ENCODE results near the gene MAPK6. TPM values are rescaled to one million over a fixed set of nuclear protein-coding genes. Genes with fewer than 3 reads are reported as not detected.
"Not testable (repeated sequence)": the region's sequence is repeated elsewhere in the genome, so short reads cannot be mapped to it uniquely, and the experiment has no call there.

Gene MAPK6
- total RNA-seq, 2 experiments from 2014 or later: 39.9 to 40.8 TPM

DNA sequence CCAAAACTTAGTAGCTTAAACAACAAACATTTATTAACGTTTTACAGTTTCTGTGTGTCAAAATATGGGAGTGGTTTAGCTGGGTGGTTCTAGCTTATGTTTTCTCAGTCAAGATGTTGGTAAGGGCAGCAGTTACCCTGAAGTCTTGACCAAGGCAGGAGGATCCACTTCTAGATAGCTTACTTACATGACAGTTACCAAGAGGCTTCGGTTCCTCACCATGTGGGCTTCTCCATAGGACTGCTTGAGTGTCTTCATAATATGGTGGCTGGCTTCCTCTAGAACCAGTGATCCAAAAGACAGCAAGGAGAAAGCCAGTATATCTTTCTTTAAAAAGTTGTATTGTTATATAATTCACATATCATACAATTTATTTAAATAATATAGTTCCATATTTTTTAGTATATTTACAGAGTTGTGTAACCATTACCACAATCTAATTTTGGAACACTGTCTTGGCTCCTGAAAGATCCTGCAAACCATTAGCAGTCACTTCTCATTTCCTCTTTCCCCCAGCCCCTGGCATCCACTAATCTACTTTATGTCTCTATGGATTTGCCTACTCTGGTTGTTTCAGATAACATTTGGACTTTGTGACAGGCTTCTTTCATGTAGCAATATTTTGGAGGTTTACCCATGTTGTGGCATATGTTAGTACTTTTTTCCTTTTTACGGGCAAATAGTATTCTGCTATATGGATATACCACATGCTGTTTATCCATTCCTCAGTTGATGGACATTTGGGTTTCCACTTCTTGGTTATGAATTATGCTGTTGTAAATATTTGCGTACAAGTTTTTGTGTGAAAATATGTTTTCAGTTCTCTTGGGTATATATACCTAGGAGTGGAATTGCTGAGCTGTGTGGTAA, 33.3 kb downstream of the MAPK6 start:
- no peak for DNase-seq
- Mint-ChIP-seq H3K27ac (no peak overlapping the region), H3K9me3 (no peaks in the 10 kb centered on the region), H3K4me3 (no peak overlapping the region), H3K36me3 (peaks cover 28% of the 10 kb centered on the region), H3K4me1 (ENCODE audit: low read depth) (no peaks in the 10 kb centered on the region), H3K27me3 (no peaks in the 10 kb centered on the region)
- intact Hi-C loops (cut with micrococcal nuclease): no loop called here
- CTCF ChIA-PET: no interaction called here
- POLR2A ChIA-PET: no interaction called here

GRCh38 chr15:52054381-52054780, 35.4 kb downstream of the MAPK6 start:
- intact Hi-C loops (cut with micrococcal nuclease): no loop called here
- Mint-ChIP-seq H3K4me3 (no peak overlapping the region), H3K27ac (no peak overlapping the region), H3K4me1 (ENCODE audit: low read depth) (no peaks in the 10 kb centered on the region), H3K27me3 (no peaks in the 10 kb centered on the region), H3K9me3 (no peaks in the 10 kb centered on the region), H3K36me3 (peaks cover 25% of the 10 kb centered on the region)
- POLR2A ChIA-PET: no interaction called here
- no peak for DNase-seq
- CTCF ChIA-PET: no interaction called here

GRCh38 chr15:52054858-52055257, 35.8 kb downstream of the MAPK6 start:
- H3K27ac Mint-ChIP-seq; POLR2A ChIA-PET; DNase-seq; CTCF ChIA-PET; H3K4me1 Mint-ChIP-seq (ENCODE audit: low read depth); H3K9me3 Mint-ChIP-seq; intact Hi-C loops (cut with micrococcal nuclease); H3K27me3 Mint-ChIP-seq; H3K4me3 Mint-ChIP-seq: not testable (repeated sequence)
- peaks cover 29% of the 10 kb centered on the region for H3K36me3 Mint-ChIP-seq

- DNase-seq: no peak
- H3K27ac Mint-ChIP-seq: no peak overlapping the region
- H3K4me3 Mint-ChIP-seq: no peak overlapping the region
- ChIA-PET CTCF (no interaction called here), POLR2A (no interaction called here)
- intact Hi-C loops (cut with micrococcal nuclease): no loop called here
- H3K36me3 Mint-ChIP-seq: peaks cover 27% of the 10 kb centered on the region
- H3K4me1 Mint-ChIP-seq (ENCODE audit: low read depth): no peaks in the 10 kb centered on the region
- H3K27me3 Mint-ChIP-seq: no peaks in the 10 kb centered on the region
- no peaks in the 10 kb centered on the region for H3K9me3 Mint-ChIP-seq
These were observed 37.0 kb downstream of the MAPK6 start for GRCh38 chr15:52056001-52056400.

GRCh38 chr15:52056496-52056895, 37.5 kb downstream of the MAPK6 start:
- no peaks in the 10 kb centered on the region for H3K4me1 Mint-ChIP-seq (ENCODE audit: low read depth)
- intact Hi-C loops (cut with micrococcal nuclease): no loop called here
- ChIA-PET POLR2A (no interaction called here), CTCF (no interaction called here)
- no peaks in the 10 kb centered on the region for H3K27me3 Mint-ChIP-seq
- peaks cover 28% of the 10 kb centered on the region for H3K36me3 Mint-ChIP-seq
- H3K4me3 Mint-ChIP-seq: no peak overlapping the region
- no peak overlapping the region for H3K27ac Mint-ChIP-seq
- no peaks in the 10 kb centered on the region for H3K9me3 Mint-ChIP-seq
- DNase-seq: no peak

- Mint-ChIP-seq H3K4me1 (ENCODE audit: low read depth) (no peaks in the 10 kb centered on the region), H3K27me3 (no peaks in the 10 kb centered on the region), H3K27ac (no peak overlapping the region), H3K4me3 (no peak overlapping the region), H3K9me3 (no peaks in the 10 kb centered on the region), H3K36me3 (peaks cover 23% of the 10 kb centered on the region)
- intact Hi-C loops (cut with micrococcal nuclease): no loop called here
- CTCF ChIA-PET: interaction anchor here (0.5 to 1.4 kb wide), 4 partner anchors 10 to 77 kb away, joined by 3 read pairs; no protein-coding TSS in a partner anchor
- DNase-seq: no peak
- POLR2A ChIA-PET: no interaction called here
These were observed 39.0 kb downstream of the MAPK6 start for GRCh38 chr15:52057996-52058395.

DNA sequence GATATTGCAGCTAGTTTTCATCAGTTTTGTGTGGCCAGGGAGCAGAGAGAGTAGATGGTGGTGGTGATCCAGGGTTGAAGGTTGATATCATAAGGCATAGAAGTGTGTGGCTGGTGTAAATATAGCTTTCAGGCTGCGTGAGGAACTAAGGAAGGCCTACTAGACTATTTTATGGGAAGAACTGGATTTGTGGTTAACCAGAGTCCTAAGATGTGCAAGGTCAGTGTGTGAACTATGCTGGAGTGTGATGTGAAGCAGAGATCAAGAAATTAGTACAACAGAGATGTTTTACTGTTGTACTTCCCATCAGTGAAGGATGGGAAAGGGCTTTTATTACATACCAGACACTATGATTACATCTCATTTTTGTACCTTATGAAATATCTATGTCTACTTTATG, 41.5 kb downstream of the MAPK6 start:
- no peaks in the 10 kb centered on the region for H3K27me3 Mint-ChIP-seq
- H3K27ac Mint-ChIP-seq: no peak overlapping the region
- CTCF ChIA-PET: interaction anchor here (1.4 kb wide), 1 partner anchor 18 kb away, joined by 3 read pairs; no protein-coding TSS in a partner anchor
- DNase-seq: no peak
- H3K36me3 Mint-ChIP-seq: peaks cover 34% of the 10 kb centered on the region
- H3K4me1 Mint-ChIP-seq (ENCODE audit: low read depth): no peaks in the 10 kb centered on the region
- intact Hi-C loops (cut with micrococcal nuclease): no loop called here
- H3K4me3 Mint-ChIP-seq: no peak overlapping the region
- POLR2A ChIA-PET: no interaction called here
- H3K9me3 Mint-ChIP-seq: no peaks in the 10 kb centered on the region

DNA sequence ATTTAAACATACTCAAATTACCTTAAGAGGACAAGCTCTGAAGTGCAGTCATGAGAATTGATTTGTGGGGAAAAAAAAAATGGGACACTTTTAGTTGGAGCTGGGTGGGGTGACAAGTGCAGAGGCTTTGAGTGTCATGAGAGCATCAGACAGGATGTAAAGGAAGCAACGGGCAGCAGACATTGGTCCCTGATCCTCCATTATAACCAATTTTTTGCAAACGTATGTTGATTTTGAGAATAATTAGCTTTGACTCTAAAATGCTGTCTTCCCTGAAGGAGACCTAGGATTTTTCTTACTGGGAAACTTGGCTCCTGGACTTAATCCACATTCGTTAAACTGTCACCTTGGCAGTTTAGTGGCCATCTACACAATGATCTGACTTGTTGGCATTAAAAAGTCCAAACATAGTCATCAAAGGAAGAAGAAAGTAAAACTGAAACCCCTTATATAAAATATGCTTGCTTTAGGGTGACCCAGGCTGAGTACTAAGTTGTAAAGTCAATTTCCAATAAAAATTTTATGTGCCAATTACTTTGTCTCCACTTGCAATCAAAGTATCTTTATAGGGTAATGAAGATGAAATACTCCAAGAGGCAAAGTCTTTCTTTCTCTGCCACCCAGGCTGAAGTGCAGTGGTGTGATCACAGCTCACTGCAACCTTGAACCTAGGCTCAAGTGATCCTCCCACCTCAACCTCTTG, 48.0 kb downstream of the MAPK6 start:
- H3K9me3 Mint-ChIP-seq: no peaks in the 10 kb centered on the region
- no peaks in the 10 kb centered on the region for H3K27me3 Mint-ChIP-seq
- CTCF ChIA-PET: interaction anchor here (1.2 to 7.9 kb wide), 2 partner anchors 13 to 72 kb away, joined by 3 to 77 read pairs; no protein-coding TSS in a partner anchor
- no peak overlapping the region for H3K27ac Mint-ChIP-seq
- POLR2A ChIA-PET: no interaction called here
- intact Hi-C loops (cut with micrococcal nuclease): no loop called here
- H3K4me1 Mint-ChIP-seq (ENCODE audit: low read depth): peaks cover 13% of the 10 kb centered on the region
- H3K4me3 Mint-ChIP-seq: no peak overlapping the region
- DNase-seq: no peak
- peaks cover 16% of the 10 kb centered on the region for H3K36me3 Mint-ChIP-seq

DNA sequence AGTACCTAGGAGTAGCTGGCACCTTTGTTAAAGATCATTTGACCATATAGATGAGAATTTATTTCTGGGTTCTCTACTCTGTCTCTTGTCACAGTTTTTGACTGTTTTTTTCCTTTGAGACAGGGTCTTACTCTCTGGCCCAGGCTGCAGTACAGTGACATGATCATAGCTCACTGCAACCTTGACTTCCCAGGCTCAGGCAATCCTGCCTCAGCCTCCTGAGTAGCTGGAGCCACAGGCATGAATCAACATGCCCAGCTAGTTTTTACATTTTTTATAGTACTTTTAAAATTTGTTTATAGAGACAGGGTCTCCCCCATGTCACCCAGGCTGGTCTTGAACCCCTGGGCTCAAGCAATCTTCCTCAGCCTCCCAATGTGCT, 48.5 kb downstream of the MAPK6 start:
- POLR2A ChIA-PET: no interaction called here
- no peak overlapping the region for H3K4me3 Mint-ChIP-seq
- intact Hi-C loops (cut with micrococcal nuclease): no loop called here
- no peak overlapping the region for H3K27ac Mint-ChIP-seq
- H3K4me1 Mint-ChIP-seq (ENCODE audit: low read depth): peaks cover 13% of the 10 kb centered on the region
- peaks cover 16% of the 10 kb centered on the region for H3K36me3 Mint-ChIP-seq
- H3K9me3 Mint-ChIP-seq: no peaks in the 10 kb centered on the region
- no peak for DNase-seq
- CTCF ChIA-PET: interaction anchor here (7.9 kb wide), 1 partner anchor 12 kb away, joined by 77 read pairs; no protein-coding TSS in a partner anchor
- no peaks in the 10 kb centered on the region for H3K27me3 Mint-ChIP-seq

- no peak for DNase-seq
- Mint-ChIP-seq H3K4me3 (no peak overlapping the region), H3K27me3 (no peaks in the 10 kb centered on the region), H3K9me3 (no peaks in the 10 kb centered on the region), H3K4me1 (ENCODE audit: low read depth) (peaks cover 13% of the 10 kb centered on the region), H3K27ac (no peak overlapping the region), H3K36me3 (peaks cover 16% of the 10 kb centered on the region)
- ChIA-PET POLR2A (no interaction called here), CTCF (interaction anchor here (7.9 kb wide), 1 partner anchor 12 kb away, joined by 77 read pairs; no protein-coding TSS in a partner anchor)
- intact Hi-C loops (cut with micrococcal nuclease): no loop called here
These were observed 49.1 kb downstream of the MAPK6 start for GRCh38 chr15:52068004-52068615.

GRCh38 chr15:52069559-52069958, 50.5 kb downstream of the MAPK6 start:
- peaks cover 3% of the 10 kb centered on the region for H3K36me3 Mint-ChIP-seq
- intact Hi-C loops (cut with micrococcal nuclease): no loop called here
- ChIA-PET POLR2A (no interaction called here), CTCF (interaction anchor here (0.9 to 7.9 kb wide), 4 partner anchors 10 to 158 kb away, joined by 3 to 77 read pairs (median 6); partner anchors contain the start of gene LEO1)
- DNase-seq: no peak
- H3K4me3 Mint-ChIP-seq: no peak overlapping the region
- peaks cover 13% of the 10 kb centered on the region for H3K4me1 Mint-ChIP-seq (ENCODE audit: low read depth)
- H3K9me3 Mint-ChIP-seq: no peaks in the 10 kb centered on the region
- no peak overlapping the region for H3K27ac Mint-ChIP-seq
- no peaks in the 10 kb centered on the region for H3K27me3 Mint-ChIP-seq

GRCh38 chr15:52071570-52071969, 52.6 kb downstream of the MAPK6 start:
- ChIA-PET CTCF (interaction anchor here (1.2 to 7.9 kb wide), 2 partner anchors 8 to 90 kb away, joined by 3 to 77 read pairs; no protein-coding TSS in a partner anchor), POLR2A (no interaction called here)
- intact Hi-C loops (cut with micrococcal nuclease): loop anchor here (10.0 kb wide), 1 partner anchor 153 kb away; no protein-coding TSS in a partner anchor

More at GRCh38 chr15:52071570-52071969, 52.6 kb downstream of the MAPK6 start:
- Mint-ChIP-seq H3K27me3 (no peaks in the 10 kb centered on the region), H3K36me3 (no peaks in the 10 kb centered on the region), H3K27ac (no peak overlapping the region), H3K9me3 (no peaks in the 10 kb centered on the region), H3K4me1 (ENCODE audit: low read depth) (peaks cover 11% of the 10 kb centered on the region), H3K4me3 (no peak overlapping the region)
- DNase-seq: no peak
